Mesenteric fat pad (tissue), 1 donor: Measurements from ENCODE around the gene UMOD. TPM values are rescaled to one million over a fixed set of nuclear protein-coding genes. Genes with fewer than 3 reads are reported as not detected.

Source experiments
- DNase-seq: peaks from one replicate; pipeline ENCODE4 v3.0.0-alpha.2; 2020; ENCODE audit warnings: low spot score
- total RNA-seq: library from RNA; stranded (reverse); fragmentation: NEBNext Ultra II Directional; extraction: Animal tissue kit (Norgen Biotek cat#: 25700); gene quantifications from one replicate; pipeline ENCODE4 v1.2.1, GENCODE V29; 2021
- donor health status: DM: yes; HTN: yes; CAD: no.

UMOD gene
- total RNA-seq, 1 donor from 2014 or later, result not detected

DNA sequence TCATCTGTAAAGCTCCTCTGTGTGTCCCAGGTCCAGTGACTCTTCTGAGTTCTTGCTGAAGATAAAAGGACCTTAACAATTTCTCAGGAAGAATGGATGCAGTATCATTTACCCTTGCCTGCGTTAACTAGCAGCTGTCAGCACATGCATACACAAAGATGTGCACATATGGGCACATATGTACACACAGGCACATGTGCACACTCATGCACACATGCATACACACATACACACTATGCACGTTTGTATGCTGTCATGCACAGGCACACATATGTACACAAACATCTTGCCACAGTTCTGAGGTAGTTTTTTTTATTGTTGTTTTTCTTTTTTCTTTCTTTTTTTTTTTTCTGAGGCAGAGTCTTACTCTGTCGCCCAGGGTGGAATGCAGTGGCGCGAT, 50.1 kb downstream of the UMOD start:
- no peak for DNase-seq

DNA sequence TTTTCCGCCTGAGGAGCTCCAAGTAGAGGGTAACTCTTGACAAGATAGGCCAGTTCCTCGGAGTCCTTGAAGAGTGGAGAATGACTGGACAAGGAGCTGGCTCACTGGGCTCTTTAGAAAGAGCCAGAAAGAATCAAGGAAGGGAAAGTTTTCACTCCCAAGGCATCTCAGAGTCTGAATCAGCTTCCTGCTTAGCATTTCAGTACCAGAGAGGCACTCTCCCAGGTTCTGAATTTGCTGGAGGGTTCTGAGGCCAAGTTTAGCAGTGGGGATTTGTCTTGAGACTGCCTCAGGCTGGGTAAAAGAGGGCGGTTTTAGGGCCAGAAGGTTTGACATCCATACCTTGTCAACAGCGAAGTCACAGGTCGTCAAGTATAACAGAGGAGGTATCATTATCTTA, 50.7 kb downstream of the UMOD start:
- DNase-seq, result no peak

DNA sequence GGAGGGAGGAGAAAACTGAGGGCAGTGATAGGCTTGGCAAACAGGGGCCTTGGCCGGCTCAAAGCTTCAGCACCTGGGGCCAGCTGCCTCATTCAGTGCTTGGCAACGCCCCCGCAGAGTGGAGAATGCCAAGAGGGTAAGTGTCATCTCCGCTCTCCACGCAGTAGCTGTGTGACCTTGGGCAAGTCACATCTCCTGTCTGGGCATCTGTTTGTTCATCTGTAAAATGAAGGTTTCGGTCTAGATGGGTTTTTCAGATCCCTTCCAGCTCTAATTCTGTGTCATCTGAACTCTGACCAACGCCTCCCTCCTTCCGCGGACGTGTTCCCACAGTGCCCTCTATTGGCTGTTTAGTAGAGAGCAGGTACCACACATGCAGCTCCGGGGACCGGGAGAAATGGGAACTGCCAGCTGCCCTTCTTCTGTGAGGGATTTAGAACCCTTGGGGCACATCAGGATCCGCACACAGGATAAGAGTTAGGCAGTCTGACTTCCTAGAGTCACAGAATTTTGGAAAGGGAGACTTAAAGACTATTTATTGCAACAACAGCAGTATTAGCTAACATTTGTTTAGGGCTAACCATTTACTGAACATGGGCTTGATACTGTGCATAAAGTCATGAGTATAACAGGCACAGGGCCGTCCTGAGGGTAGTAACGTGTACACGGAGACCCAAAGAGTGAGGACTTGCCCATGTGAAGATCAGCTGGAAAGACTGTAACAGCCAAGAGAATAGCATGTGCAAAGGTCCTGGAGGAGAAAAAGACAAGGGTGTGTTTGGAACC, 52.0 kb downstream of the UMOD start:
- no peak for DNase-seq

DNA sequence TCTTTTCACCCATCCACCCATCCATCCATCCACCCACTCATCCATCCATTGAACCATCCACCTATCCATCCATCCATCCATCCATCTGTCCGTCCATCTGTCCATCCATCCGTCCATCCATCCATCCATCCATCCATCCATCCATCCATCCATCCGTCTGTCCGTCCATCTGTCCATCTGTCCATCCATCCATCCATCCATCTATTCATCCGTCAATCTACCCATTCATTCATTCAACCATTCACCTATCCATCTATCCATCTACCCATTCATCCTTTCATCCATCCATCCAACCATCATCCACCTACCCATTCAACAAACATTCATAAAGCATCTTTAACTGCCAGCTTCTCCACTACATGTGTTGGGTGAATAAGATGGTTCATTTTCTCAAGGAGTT, 54.1 kb downstream of the UMOD start:
- DNase-seq, result no peak

DNA sequence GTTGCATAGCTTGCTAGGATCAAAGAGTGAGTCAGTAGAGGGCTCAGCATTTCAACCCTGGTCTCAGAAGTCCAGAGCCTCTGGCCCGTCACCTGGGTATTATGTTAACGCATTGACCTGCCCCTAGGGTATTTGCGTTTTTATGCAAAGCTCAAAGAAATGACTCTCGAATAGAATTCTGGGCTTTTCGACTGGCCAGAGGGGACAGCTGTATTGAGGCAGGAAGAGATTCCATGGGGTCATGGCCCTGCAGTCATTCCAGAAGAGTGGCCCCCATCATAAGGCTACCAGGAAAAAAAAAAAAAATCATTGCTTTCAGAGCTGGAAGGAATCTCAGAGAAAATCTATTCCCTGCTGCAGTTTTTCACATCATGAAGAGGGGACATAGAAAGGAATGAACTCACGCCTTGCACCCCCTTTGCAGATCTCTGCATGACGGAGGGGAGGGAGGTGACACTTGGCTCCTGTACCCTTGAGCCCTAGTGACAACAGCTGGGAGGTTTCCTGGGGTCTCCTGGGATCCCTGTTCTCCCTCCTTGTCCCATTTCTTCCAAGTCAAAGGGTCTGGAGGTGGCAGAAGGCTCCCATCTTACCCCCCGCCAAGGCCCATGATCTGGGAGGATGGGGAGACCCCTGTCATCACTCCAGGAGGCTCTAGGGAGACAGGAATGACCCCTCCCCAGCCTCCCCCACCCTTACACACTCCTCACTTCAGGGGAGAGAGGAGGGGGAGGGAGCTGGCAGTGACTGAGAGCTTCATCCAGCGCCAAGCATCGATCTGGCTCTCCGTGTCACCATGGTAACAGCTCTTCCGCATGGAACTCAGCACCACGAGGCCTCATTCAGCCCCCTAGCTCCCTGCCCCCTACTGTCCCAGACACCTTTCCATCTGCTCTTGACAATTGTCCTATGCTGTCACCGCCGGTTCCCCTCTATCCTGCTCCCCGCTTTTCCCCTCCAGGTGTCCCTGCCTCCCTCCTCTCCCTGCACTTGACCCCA, 61.0 kb downstream of the UMOD start:
- DNase-seq, result no peak

DNA sequence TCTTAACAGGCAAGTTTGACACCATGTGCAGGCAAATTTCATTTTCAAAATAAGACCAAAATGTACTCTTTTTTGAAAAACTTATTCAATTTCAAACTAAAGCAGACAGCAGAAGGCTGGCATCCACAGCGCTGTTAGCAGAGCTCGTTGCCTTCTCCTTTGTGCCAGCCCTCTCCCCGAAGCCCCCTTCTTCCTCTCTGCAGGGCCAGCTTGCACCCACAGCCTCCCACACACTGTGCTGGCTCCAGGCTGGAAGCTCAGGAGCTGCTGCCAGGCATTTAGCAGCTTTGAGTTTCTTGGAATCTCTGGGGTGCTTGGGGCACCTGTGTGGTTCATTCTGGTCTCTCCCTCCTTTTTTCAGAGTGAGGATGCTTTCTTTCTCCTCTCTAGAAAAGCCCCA, 62.9 kb downstream of the UMOD start:
- no peak for DNase-seq

GRCh38 chr16:20285993-20286499, 66.5 kb downstream of the UMOD start:
- no peak for DNase-seq

Other genes with a start within 250 kb of the UMOD start
- 2.2 TPM for gene GP2, start 25.2 kb downstream of the UMOD start, total RNA-seq
- not detected for gene PDILT, start 52.0 kb upstream of the UMOD start, total RNA-seq
- 21.2 TPM for gene ACSM5, start 56.8 kb upstream of the UMOD start, total RNA-seq
- gene ACSM2A, start 98.8 kb upstream of the UMOD start, total RNA-seq, result not detected
- gene ACSM2B, start 223.7 kb upstream of the UMOD start, total RNA-seq, result not detected